WTC11 (cell line): ENCODE data around the gene OLFM3. TPM values are rescaled to one million over a fixed set of nuclear protein-coding genes. Genes with fewer than 3 reads are reported as not detected.

Experiments used
- ATAC-seq: fragments of 200-7000 bp; cut with Tn5 transposase; 2 replicates; pipeline ENCODE4 v1.10.0; 2021; ENCODE audit warnings: mild to moderate bottlenecking, moderate library complexity
- CTCF ChIA-PET: fragments of 300-600 bp; sonication (Branson Sonifier 250); formaldehyde crosslinking; loops from one replicate; lab custom pipeline; 2021; ENCODE audit warnings: antibody characterized with exemption; lab: Charles Lee
- POLR2A ChIA-PET: fragments of 350-600 bp; sonication (Branson Sonifier 250); formaldehyde crosslinking; loops from one replicate; lab custom pipeline; 2021; ENCODE audit warnings: antibody characterized with exemption; lab: Charles Lee
- DNase-seq: peaks from one replicate; pipeline ENCODE4 v3.0.0; 2021; ENCODE audit warnings: low spot score
- H3K27ac Mint-ChIP-seq: 2 replicates; pipeline ENCODE4 v1.8.0; 2021; ENCODE audit warnings: mixed read lengths
- H3K27me3 Mint-ChIP-seq: 2 replicates; pipeline ENCODE4 v1.8.0; 2021; ENCODE audit warnings: low read depth, mild to moderate bottlenecking, moderate library complexity, mixed read lengths
- H3K36me3 Mint-ChIP-seq: 2 replicates; pipeline ENCODE4 v1.8.0; 2021; ENCODE audit warnings: mixed read lengths
- H3K4me1 Mint-ChIP-seq: 2 replicates; pipeline ENCODE4 v1.8.0; 2022; ENCODE audit warnings: mixed read lengths
- H3K4me3 Mint-ChIP-seq: 2 replicates; pipeline ENCODE4 v1.8.0; 2021; ENCODE audit warnings: mild to moderate bottlenecking, moderate library complexity, mixed read lengths
- H3K9me3 Mint-ChIP-seq: 2 replicates; pipeline ENCODE4 v1.8.0; 2021; ENCODE audit warnings: mixed read lengths
- EMX1 ChIP-seq: fragments of 250-450 bp; sonication (Bioruptor Pico); IDR thresholded peaks from 2 replicates; pipeline ENCODE4 v1.8.0; 2021; ENCODE audit warnings: mild to moderate bottlenecking
- IRF2 ChIP-seq: sonication (generic); formaldehyde crosslinking; IDR thresholded peaks from 2 replicates; pipeline ENCODE4 v1.8.0; 2022; ENCODE audit warnings: low read depth, missing genetic modification reagents, borderline replicate concordance
- MYBL2 ChIP-seq: sonication (generic); formaldehyde crosslinking; IDR thresholded peaks from 2 replicates; pipeline ENCODE4 v1.8.1; 2023; ENCODE audit warnings: mild to moderate bottlenecking, moderate library complexity, missing genetic modification reagents
- NR1H2 ChIP-seq: sonication (generic); formaldehyde crosslinking; IDR thresholded peaks from 2 replicates; pipeline ENCODE4 v1.9.0; 2021; ENCODE audit warnings: mild to moderate bottlenecking, moderate library complexity, missing genetic modification reagents
- SOX15 ChIP-seq: fragments of 250-450 bp; sonication (Bioruptor Pico); IDR thresholded peaks from 2 replicates; pipeline ENCODE4 v1.9.0; 2021; ENCODE audit warnings: mild to moderate bottlenecking
- ZNF138 ChIP-seq: sonication (generic); formaldehyde crosslinking; conservative IDR thresholded peaks from 2 replicates; pipeline ENCODE4 v1.8.1; 2022; ENCODE audit warnings: mild to moderate bottlenecking, moderate library complexity, missing genetic modification reagents
- total RNA-seq: library from RNA; stranded (reverse); gene quantifications from 3 replicates; pipeline ENCODE4 v1.2.3, GENCODE V29; 2021
- TF ChIP-seq, protein P1 (sequence below): sonication (generic); formaldehyde crosslinking; IDR thresholded peaks from 2 replicates; pipeline ENCODE4 v1.8.1; 2022; ENCODE audit warnings: mild to moderate bottlenecking, moderate library complexity, missing genetic modification reagents
- TF ChIP-seq, protein P2 (sequence below): fragments of 250-450 bp; sonication (Bioruptor Pico); IDR thresholded peaks from 2 replicates; pipeline ENCODE4 v1.9.0; 2021; ENCODE audit warnings: mild to moderate bottlenecking, borderline replicate concordance
- TF ChIP-seq, protein P3 (sequence below): sonication (generic); formaldehyde crosslinking; IDR thresholded peaks from 2 replicates; pipeline ENCODE4 v1.8.0; 2023; ENCODE audit warnings: missing genetic modification reagents
- TF ChIP-seq, protein P4 (sequence below): sonication (generic); formaldehyde crosslinking; IDR thresholded peaks from 2 replicates; pipeline ENCODE4 v1.8.0; 2022; ENCODE audit warnings: missing genetic modification reagents
- TF ChIP-seq, protein P5 (sequence below): sonication (generic); formaldehyde crosslinking; IDR thresholded peaks from 2 replicates; pipeline ENCODE4 v1.8.1; 2022; ENCODE audit warnings: low read depth, mild to moderate bottlenecking, moderate library complexity, missing genetic modification reagents, borderline replicate concordance
- TF ChIP-seq, protein P6 (sequence below): fragments of 250-450 bp; sonication (Bioruptor Pico); IDR thresholded peaks from 2 replicates; pipeline ENCODE4 v1.9.0; 2021; ENCODE audit warnings: moderate library complexity, mild to moderate bottlenecking, inconsistent platforms, borderline replicate concordance
- TF ChIP-seq, protein P7 (sequence below): fragments of 250-450 bp; sonication (Bioruptor Pico); IDR thresholded peaks from 2 replicates; pipeline ENCODE4 v1.8.0; 2021; ENCODE audit warnings: mild to moderate bottlenecking

The OLFM3 gene
- total RNA-seq, 1 experiment from 2014 or later: 0.37 TPM

DNA sequence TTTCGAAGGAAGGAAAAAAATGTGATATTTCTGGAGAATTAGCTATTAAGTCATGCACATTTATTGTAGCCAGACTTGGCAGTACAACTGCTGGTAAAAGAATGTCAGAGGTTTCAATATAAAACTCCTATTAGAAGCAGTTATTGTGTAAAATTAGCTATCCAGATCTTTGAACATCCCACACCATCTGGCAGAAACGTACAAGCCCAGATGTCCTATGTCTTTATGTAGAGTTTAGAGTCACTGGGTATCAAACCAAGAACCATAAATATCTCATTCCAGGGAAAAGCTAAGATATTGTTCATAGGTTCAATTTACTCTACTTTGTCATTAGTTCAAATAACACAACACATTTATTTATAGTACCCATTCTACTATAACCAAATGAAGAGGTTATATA is 31.4 kb downstream of the OLFM3 start:
- DNase-seq (no peak), ATAC-seq (no peak)
- Mint-ChIP-seq H3K36me3 (no peaks in the 10 kb centered on the region), H3K4me1 (peaks cover 13% of the 10 kb centered on the region), H3K27ac (no peak overlapping the region), H3K27me3 (no peaks in the 10 kb centered on the region), H3K9me3 (no peaks in the 10 kb centered on the region), H3K4me3 (no peak overlapping the region)
- CTCF ChIA-PET: no interaction called here
- POLR2A ChIA-PET: no interaction called here
- TF ChIP-seq IRF2: no peak
- TF ChIP-seq, protein P1, sequence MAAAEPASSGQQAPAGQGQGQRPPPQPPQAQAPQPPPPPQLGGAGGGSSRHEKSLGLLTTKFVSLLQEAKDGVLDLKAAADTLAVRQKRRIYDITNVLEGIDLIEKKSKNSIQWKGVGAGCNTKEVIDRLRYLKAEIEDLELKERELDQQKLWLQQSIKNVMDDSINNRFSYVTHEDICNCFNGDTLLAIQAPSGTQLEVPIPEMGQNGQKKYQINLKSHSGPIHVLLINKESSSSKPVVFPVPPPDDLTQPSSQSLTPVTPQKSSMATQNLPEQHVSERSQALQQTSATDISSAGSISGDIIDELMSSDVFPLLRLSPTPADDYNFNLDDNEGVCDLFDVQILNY (CRISPR knock-in tag): no peak
- TF ChIP-seq, protein P2, sequence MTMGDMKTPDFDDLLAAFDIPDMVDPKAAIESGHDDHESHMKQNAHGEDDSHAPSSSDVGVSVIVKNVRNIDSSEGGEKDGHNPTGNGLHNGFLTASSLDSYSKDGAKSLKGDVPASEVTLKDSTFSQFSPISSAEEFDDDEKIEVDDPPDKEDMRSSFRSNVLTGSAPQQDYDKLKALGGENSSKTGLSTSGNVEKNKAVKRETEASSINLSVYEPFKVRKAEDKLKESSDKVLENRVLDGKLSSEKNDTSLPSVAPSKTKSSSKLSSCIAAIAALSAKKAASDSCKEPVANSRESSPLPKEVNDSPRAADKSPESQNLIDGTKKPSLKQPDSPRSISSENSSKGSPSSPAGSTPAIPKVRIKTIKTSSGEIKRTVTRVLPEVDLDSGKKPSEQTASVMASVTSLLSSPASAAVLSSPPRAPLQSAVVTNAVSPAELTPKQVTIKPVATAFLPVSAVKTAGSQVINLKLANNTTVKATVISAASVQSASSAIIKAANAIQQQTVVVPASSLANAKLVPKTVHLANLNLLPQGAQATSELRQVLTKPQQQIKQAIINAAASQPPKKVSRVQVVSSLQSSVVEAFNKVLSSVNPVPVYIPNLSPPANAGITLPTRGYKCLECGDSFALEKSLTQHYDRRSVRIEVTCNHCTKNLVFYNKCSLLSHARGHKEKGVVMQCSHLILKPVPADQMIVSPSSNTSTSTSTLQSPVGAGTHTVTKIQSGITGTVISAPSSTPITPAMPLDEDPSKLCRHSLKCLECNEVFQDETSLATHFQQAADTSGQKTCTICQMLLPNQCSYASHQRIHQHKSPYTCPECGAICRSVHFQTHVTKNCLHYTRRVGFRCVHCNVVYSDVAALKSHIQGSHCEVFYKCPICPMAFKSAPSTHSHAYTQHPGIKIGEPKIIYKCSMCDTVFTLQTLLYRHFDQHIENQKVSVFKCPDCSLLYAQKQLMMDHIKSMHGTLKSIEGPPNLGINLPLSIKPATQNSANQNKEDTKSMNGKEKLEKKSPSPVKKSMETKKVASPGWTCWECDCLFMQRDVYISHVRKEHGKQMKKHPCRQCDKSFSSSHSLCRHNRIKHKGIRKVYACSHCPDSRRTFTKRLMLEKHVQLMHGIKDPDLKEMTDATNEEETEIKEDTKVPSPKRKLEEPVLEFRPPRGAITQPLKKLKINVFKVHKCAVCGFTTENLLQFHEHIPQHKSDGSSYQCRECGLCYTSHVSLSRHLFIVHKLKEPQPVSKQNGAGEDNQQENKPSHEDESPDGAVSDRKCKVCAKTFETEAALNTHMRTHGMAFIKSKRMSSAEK (CRISPR knock-in tag): no peak
- no peak for TF ChIP-seq EMX1 (CRISPR knock-in tag)
- TF ChIP-seq, protein P3, sequence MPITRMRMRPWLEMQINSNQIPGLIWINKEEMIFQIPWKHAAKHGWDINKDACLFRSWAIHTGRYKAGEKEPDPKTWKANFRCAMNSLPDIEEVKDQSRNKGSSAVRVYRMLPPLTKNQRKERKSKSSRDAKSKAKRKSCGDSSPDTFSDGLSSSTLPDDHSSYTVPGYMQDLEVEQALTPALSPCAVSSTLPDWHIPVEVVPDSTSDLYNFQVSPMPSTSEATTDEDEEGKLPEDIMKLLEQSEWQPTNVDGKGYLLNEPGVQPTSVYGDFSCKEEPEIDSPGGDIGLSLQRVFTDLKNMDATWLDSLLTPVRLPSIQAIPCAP (CRISPR knock-in tag): no peak
- no peak for TF ChIP-seq SOX15 (CRISPR knock-in tag)
- TF ChIP-seq, protein P4, sequence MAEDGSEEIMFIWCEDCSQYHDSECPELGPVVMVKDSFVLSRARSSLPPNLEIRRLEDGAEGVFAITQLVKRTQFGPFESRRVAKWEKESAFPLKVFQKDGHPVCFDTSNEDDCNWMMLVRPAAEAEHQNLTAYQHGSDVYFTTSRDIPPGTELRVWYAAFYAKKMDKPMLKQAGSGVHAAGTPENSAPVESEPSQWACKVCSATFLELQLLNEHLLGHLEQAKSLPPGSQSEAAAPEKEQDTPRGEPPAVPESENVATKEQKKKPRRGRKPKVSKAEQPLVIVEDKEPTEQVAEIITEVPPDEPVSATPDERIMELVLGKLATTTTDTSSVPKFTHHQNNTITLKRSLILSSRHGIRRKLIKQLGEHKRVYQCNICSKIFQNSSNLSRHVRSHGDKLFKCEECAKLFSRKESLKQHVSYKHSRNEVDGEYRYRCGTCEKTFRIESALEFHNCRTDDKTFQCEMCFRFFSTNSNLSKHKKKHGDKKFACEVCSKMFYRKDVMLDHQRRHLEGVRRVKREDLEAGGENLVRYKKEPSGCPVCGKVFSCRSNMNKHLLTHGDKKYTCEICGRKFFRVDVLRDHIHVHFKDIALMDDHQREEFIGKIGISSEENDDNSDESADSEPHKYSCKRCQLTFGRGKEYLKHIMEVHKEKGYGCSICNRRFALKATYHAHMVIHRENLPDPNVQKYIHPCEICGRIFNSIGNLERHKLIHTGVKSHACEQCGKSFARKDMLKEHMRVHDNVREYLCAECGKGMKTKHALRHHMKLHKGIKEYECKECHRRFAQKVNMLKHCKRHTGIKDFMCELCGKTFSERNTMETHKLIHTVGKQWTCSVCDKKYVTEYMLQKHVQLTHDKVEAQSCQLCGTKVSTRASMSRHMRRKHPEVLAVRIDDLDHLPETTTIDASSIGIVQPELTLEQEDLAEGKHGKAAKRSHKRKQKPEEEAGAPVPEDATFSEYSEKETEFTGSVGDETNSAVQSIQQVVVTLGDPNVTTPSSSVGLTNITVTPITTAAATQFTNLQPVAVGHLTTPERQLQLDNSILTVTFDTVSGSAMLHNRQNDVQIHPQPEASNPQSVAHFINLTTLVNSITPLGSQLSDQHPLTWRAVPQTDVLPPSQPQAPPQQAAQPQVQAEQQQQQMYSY: no peak
- TF ChIP-seq, protein P5, sequence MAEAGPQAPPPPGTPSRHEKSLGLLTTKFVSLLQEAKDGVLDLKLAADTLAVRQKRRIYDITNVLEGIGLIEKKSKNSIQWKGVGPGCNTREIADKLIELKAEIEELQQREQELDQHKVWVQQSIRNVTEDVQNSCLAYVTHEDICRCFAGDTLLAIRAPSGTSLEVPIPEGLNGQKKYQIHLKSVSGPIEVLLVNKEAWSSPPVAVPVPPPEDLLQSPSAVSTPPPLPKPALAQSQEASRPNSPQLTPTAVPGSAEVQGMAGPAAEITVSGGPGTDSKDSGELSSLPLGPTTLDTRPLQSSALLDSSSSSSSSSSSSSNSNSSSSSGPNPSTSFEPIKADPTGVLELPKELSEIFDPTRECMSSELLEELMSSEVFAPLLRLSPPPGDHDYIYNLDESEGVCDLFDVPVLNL (CRISPR knock-in tag): no peak
- TF ChIP-seq, protein P6, sequence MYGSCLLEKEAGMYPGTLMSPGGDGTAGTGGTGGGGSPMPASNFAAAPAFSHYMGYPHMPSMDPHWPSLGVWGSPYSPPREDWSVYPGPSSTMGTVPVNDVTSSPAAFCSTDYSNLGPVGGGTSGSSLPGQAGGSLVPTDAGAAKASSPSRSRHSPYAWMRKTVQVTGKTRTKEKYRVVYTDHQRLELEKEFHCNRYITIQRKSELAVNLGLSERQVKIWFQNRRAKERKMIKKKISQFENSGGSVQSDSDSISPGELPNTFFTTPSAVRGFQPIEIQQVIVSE (CRISPR knock-in tag): no peak
- no peak for TF ChIP-seq MYBL2
- no peak for TF ChIP-seq NR1H2
- no peak for TF ChIP-seq ZNF138 (CRISPR knock-in tag)

DNA sequence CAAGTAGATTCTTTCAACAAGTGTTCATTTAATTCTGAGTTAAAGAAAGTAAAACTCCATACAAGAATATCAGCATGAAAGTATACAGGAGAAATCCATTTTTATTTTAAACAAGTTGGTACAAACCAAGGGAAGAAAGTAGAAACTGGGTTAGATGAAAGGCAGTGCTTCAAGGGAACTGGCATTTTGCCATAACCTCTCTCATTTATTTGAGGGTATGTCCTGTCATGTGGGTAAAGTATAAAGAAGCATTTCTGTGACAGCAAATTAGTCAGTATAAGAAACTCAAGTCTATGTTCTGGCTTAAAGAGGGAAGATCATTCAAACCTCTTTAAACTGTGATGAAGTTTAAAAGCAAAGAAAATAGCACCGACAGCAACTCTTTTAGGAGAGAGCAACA is 32.0 kb downstream of the OLFM3 start:
- Mint-ChIP-seq H3K36me3 (no peaks in the 10 kb centered on the region), H3K9me3 (no peaks in the 10 kb centered on the region), H3K4me3 (no peak overlapping the region), H3K27me3 (no peaks in the 10 kb centered on the region), H3K4me1 (peaks cover 12% of the 10 kb centered on the region), H3K27ac (no peak overlapping the region)
- TF ChIP-seq, protein P7, sequence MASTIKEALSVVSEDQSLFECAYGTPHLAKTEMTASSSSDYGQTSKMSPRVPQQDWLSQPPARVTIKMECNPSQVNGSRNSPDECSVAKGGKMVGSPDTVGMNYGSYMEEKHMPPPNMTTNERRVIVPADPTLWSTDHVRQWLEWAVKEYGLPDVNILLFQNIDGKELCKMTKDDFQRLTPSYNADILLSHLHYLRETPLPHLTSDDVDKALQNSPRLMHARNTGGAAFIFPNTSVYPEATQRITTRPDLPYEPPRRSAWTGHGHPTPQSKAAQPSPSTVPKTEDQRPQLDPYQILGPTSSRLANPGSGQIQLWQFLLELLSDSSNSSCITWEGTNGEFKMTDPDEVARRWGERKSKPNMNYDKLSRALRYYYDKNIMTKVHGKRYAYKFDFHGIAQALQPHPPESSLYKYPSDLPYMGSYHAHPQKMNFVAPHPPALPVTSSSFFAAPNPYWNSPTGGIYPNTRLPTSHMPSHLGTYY (CRISPR knock-in tag): no peak
- ChIA-PET POLR2A (no interaction called here), CTCF (no interaction called here)
- no peak for ATAC-seq
- no peak for DNase-seq
